Activated CD4-positive, alpha-beta T cell treated with anti-CD3 and anti-CD28 coated beads, Interleukin-2, amount 50 U/mL, for 1 hour (primary cell): Measurements from ENCODE around the gene C12orf60.
A peak's percentile ranks its signal among the peaks of the same experiment; 100 is the strongest.
"Not testable (repeated sequence)": the region's sequence is repeated elsewhere in the genome, so short reads cannot be mapped to it uniquely, and the experiment has no call there.

Experiments
- DNase-seq: peaks from one replicate; pipeline ENCODE4 v3.0.0-alpha.2; 2020

The C12orf60 gene

GRCh38 chr12:14803011-14803829, at the start of gene C12orf60, which contains the start of gene WBP11:
TSS of gene C12orf60 (plus strand) at chr12:14803670. CDS start at chr12:14822936, 19,266 bp downstream.
TSS of gene WBP11 (minus strand) at chr12:14803478. CDS start at chr12:14801383, 2,095 bp downstream.
- peak; percentile 83 for DNase-seq

GRCh38 chr12:14756334-14757143, 46.9 kb upstream of the C12orf60 start:
- no peak for DNase-seq

DNA sequence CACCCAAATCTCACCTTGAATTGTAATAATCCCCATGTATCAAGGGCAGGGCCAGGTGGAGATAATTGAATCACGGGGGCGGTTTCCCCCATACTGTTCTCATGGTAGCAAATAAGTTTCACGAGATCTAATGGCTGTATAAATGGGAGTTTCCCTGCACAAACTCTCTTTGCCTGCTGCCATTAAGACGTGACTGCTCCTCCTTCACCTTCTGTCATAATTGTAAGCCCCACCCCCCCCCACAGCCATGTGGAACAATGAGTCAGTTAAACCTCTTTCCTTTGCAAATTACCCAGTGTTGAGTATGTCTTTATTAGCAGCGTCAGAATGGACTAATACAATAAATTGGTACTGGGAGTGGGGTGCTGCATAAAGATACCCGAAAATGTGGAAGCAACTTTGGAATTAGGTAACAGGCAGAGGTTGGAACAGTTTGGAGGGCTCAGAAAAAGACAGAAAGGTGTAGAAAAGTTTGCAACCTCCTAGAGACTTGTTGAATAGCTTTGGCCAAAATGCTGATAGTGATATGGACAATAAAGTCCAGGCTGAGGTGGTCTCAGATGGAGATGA, 43.7 kb upstream of the C12orf60 start:
- not testable (repeated sequence) for DNase-seq

DNA sequence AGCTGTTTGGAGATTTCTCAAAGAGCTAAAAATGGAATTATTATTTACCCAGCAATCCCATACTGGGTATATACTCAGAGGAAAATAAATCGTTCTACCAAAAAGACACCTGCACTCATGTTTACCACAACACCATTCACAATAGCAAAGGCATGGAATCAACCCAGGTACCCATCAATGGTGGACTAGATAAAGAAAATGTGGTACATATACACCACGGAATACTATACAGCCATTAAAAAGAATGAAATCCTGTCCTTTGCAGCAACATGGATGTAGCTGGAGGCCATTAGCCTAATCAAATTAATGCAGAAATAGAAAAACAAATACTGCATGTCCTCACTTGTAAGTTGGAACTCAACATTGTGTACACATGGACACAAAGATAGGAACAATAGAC, 38.1 kb upstream of the C12orf60 start:
- DNase-seq: no peak

DNA sequence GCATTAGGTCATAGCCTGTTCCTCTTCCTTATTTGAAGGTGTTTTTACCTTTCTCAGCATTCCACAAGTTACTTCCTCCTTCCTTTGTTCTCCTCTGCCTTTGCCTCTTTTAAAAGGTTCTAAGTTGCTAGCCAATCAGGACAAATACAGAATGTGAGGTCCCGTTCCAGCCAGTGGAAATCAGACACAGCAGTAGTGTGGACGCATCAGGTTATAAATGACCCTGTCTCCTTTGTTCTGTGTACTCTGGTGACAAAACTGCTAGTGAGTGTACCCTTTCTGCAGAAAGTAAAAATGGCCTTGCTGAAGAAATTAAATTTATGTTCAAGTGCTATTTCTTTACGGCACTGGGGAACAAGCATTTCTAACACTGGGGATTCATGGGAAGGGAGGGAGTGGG, 37.5 kb upstream of the C12orf60 start:
- DNase-seq: not testable (repeated sequence)

DNA sequence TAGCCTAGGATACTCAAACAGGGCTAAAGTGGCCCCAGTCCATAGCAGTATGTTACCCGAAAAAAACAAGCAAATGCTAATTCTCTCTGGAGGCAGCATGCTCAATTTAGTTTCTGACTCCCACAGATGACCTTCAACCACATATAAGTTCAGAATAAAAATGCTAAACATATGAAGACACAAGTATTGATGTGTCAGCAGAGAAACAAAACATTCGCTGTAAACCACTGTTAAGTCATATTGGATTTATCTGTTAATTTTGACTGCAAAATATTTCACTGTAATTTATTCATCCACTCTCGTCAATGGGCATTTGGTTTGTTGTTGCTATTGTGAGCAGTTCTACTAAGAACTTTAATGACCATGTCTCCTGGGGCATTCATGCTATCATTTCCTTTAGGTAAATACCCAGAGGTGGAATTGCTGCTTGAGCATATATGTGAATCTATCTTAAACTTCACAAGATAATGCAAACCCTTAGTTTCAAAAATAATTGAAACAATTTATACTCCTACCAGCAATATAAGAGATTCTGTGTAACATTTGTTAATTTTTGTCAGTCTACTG, 36.7 kb upstream of the C12orf60 start:
- DNase-seq: no peak

GRCh38 chr12:14767617-14768016, 35.9 kb upstream of the C12orf60 start:
- no peak for DNase-seq

- DNase-seq: peak; percentile 11
These were observed 34.6 kb upstream of the C12orf60 start for GRCh38 chr12:14768823-14769405.

- no peak for DNase-seq
These were observed 34.0 kb upstream of the C12orf60 start for GRCh38 chr12:14769466-14769968.

DNA sequence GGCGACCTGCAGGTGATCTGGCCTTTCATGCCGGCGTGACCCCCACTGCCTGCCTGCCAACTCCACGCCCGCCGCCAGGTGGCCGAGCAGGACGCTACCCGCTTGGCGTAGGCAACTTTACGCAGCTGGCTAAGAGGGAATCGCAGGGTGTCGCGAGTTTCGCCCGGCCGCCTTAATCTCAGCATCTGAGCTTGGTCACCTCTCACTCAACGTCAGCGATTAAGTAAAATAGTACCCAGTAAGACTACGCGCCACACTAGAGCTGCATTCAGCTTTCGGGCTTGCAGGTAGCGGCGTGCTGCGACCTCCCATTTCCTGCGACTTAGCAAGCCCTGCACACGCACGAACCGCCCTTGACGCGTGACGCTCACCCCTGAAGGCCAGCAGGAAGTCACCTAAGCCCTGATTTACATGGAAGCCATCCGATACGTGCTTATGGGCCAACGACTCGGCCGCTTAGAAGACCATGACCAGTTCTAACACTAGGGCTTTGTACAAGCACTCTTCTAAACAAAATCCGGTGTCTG, 33.4 kb upstream of the C12orf60 start:
- peak; percentile 86 for DNase-seq

GRCh38 chr12:14770496-14771461, 32.7 kb upstream of the C12orf60 start:
- DNase-seq: peak; percentile 96

DNA sequence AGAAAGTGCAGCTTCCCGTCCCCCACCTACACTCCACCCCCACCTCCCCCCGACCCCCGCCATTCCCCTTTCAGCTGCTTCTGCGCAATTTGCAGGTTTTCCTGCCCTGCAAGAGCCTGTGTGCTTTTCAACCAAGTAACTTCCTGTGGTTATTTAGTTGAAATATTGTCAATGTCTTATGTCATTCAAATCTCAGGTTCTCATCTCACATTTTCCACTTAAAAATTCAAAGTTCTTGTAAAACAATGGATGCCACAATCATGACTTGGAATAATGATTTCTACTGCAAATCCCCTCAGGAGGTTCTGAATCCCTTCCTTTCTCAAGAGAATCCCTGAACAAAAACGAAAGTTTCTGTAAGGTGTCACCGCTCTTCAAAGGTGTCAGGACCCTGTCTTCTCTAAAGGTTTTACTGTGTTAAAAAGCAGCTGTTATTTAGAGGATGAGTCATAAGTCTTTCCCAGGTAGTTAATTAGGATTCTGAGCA, 31.8 kb upstream of the C12orf60 start:
- DNase-seq: peak; percentile 44

- DNase-seq: no peak
These were observed 30.5 kb upstream of the C12orf60 start for GRCh38 chr12:14772946-14773345.

DNA sequence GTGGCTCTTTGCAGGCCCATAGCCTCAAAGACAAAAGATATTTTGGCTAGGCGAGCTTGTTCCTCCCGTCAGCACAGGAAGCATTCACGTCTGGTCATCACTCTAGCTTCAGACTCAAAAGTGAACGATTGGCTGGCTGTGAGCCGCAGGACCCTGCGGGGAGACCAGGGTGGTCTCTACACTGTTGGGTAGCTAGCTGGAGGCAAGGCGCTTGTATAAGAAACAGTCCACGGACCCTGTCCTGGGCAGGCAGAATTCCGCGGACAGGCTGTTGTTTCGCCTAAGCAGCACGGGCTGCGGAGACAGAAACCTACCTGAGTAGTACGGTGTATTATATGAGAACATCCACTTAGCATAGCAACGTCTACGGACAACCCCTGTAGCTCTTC, 29.8 kb upstream of the C12orf60 start:
- DNase-seq: no peak

GRCh38 chr12:14774074-14774905, 29.2 kb upstream of the C12orf60 start:
- peak; percentile 87 for DNase-seq

- DNase-seq: peak; percentile 9
These were observed 28.4 kb upstream of the C12orf60 start for GRCh38 chr12:14774906-14775635.

DNA sequence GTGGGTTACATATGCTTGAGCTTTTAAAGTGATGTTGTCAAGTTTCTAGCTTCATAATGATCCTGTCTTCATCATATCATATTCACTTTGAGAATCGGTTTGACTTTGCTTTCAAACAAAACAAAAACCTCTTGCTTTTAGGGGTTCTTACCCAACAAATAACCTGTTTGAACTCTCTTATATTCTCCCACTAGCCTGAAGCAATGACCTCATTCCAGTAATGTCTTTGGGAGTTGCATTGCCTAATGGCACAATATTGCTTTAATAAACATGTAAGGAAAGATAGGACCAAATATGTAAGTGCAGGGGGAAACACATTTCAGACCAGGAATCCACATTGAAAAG, 27.9 kb upstream of the C12orf60 start:
- DNase-seq: no peak

DNA sequence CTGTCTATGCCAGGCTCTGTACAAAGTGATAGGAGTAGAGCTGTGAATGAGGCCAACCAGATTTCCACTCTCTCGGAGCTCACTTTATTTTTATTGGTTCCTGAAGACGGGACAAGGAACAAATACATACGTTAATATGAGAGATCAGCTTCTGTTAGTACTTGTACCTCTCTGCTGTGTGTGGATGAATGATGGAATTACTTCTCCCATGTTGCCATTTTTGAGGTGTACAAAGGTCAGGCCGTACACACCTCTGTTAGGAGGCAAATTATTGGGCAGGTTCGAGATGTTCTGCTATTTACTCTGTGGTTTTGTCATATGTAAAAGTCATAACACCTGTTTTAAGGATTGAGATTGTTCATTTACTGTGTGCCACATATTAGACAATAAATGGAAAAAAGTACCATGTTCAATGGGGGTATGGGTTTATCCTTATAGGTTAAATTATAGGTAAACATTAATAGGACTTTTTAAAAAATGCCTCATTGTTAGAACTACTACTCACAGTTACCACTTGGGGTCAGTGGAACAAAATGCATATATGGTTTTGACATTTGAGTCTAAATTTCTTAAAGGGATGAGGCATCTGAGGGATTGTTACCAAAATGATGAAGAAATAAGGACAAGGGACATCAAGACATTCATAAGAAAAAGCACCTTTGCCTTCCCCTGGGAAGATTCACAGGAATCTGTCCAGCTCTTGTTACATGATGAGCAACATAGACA, 27.1 kb upstream of the C12orf60 start:
- no peak for DNase-seq

DNA sequence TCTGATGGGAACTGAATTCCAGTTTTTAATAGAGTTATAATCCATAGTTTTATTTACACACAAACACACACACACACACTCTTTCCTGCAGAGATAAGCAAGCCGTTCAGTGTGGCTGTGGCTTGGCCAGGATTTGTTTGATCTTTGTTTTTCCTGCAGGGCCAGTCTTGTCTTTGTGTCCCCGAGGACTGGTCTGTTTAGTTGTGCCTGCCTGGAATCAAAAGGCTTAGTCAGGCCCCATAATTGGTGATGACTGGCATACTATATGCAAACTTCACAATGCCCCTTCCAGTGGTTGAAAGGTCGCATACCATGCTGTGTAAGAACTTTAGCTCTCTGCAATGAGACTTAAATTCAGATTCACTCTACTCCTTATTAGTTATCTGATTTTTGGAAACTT, 26.2 kb upstream of the C12orf60 start:
- no peak for DNase-seq
